Germinal center (tissue), 1 donor: ENCODE results near the gene RAPGEF3.
A peak's percentile ranks its signal among the peaks of the same experiment; 100 is the strongest.

Experiments
- DNase-seq: peaks from one replicate; pipeline ENCODE4 v3.0.0; 2012; ENCODE audit warnings: mixed read lengths, low spot score

RAPGEF3 gene

DNA sequence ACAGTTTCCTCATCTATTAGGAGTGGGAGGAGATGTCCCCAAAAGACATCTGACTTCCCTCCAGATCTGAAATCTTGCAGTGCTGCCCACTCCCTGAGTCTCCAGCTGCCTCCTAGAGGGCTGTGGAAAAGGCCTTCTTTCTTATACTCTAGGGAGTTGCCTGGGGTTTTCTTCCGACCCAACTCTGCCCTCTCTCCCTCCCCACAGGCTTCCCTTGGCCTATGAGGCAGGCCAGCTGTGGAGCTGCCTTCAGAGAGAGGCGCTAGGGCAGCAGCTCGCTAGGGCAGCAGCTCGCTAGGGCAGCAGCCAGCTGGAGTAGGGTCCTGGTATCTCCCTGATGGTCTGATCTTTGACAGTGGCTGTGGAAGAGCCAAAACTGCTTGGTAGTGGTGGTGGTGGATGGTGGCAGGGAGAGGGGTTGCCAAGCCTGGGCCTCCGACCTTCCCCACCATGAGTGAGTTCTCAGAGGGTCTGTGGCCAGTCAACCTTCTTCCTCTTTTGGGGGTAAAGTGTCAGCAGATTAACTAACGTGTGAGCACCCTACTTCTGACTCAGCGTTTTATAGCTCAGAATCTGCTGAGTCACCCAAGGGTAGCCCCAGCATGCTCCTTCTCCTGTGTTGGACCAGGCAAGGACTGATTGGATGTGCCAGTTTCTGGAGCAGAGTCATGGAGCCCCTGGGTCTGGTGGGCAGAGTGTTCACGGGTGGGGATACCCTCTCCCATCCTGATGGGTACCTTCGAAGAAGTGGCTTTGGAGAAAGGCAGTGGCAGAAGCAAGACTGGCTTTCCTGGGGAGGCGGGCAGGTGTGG, 16.6 kb upstream of the RAPGEF3 start:
- no peak for DNase-seq

DNA sequence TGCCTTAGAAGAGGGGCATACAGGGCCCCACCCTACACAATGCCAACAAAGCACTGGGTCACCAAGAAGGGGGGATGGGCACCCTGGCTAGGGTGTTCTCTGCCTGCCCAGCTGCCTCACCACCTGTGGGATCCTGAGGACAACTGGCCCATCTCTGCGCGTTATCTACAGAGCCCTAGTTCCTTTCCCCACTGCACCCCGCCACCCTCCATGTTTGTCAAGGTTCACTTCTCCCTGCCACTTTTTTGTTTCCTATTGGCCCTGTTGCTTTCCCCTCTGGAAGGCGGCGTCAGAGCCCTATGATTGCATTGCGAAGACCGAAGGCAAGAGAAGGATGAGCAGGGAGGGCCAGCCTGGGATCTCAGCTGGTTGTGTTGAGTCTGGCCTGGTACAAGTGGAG, 16.0 kb upstream of the RAPGEF3 start:
- DNase-seq: no peak

DNA sequence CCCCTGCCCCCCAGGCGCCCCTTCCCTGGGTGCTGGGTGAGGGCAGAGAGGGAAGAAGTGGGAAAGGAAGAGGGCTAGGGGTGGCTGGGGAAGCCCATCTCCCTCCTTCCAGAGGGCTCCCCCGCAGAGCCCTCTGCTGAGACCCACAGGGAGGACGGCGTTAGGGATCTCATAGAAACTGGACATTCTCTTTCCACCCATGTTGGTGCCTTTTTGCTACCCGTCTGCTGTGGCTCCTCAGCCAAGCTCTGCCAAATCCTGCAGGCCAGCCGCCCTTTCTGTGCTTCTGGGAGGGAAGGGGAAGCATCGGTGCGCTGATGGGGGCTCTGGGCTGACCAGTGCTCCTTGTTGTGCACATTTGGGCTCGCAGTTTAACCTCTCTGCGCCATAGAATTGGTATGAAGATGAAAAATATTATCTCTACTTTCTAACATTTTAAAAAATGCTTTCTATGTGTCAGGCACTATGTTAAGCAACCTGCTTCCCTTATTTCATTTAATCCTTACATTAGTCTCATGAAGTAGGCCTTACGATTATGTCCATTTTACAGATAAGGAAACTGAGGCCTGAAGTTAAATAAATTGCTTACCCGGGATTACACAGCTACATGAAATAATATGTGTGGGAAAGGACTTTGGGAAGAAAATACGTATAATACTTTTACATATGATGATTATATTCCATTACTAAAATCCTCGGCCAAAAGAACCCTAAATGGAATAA, 15.3 kb upstream of the RAPGEF3 start:
- DNase-seq: no peak

DNA sequence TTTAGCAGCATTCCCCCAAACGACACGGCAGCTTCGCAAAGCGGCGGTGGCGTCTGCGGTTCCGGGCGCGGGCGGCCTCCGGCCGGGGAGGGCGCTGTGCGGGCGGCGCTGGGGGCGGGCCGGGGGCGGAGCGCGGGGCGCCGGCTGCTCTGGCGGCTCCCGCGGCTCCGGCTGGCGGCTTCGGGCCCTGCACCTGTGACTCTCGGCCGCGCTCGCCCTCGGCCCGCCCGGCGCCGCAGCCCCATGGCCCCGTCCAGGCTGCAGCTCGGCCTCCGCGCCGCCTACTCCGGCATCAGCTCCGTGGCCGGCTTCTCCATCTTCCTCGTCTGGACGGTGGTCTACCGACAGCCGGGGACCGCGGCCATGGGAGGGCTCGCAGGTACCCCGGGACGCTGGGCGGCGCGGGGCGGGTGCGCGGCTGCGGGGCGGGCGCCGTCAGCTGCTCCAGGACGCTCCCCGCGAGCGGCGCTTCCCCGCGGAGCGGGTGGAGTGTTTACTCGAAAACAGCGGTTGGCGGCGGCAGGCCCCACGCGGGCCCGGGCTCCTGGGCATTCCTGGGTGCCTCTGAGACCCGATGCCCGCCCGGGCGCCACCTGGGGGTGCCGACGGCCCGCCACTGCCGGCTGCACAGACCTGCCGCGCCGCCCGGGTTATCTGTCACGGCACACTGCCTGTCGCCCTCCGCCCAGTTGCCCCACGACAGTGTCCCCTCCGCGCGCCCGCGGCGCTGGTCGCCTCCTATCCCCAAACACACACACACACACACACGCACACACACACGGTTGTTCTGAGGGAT, 14.6 kb upstream of the RAPGEF3 start, which contains the start of gene SLC48A1:
TSS of gene SLC48A1 (plus strand) at position 177 of the 796 bp plus-strand sequence. CDS start at position 244, 67 bp downstream.
- peak; percentile 95 for DNase-seq

DNA sequence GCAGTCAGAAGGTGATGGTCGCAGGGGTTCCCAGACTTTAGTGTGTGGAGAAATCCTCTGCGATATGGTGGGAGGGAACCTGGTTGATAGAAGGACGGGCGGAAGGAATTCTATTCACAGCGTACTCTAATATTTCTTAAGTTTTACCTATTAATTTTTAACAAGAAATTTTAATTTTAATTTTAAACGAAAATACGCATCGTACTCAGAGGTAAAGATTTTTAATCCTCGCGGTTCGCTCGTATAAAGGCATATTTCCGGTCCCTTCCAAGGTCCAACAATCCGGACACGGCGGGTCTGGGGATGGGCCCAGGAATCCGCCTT, 14.0 kb upstream of the RAPGEF3 start:
- DNase-seq: no peak

DNA sequence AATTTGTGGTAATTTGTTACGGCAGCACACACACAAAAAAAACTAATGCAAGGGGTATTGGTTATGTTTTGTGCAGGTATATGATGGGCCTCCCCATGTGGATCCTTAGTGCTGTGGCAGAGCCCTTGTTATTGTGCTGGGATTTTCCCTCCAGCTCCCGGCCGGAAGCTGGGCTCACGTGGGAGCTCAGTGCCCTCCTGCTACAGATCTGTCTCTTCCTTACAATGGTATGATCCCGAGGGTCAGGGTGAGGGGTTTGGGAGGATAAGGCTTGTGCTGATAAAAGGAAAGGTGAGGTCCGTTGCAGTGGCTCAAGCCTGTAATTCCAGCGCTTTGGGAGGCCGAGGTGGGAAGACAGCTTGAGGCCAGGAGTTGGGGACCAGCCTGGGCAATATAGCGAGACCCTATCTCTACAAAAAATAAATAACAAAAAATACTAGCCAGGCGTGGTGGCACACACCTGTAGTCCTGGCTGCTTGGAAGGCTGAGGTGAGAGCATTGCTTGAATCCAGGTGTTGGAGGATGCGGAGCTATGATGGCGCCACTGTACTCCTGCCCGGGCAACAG, 13.5 kb upstream of the RAPGEF3 start:
- no peak for DNase-seq

DNA sequence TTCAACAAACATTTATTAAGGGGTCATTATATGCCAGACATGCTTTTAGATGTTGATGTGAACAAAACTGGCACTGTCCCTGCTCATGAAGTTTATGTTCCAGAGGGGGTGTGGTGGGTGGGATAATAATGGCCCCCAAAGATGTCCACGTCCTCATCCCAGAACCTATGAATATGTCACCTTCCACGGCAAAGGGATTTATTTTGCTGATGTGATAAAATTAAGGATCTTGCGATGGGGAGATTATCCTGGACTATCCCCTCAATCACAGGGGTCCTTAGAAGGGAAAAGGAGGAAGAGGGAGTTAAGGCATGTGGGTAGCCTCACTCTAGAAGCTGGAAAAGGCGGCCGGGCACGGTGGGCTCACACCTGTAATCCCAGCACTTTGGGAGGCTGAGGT, 12.6 kb upstream of the RAPGEF3 start:
- no peak for DNase-seq

DNA sequence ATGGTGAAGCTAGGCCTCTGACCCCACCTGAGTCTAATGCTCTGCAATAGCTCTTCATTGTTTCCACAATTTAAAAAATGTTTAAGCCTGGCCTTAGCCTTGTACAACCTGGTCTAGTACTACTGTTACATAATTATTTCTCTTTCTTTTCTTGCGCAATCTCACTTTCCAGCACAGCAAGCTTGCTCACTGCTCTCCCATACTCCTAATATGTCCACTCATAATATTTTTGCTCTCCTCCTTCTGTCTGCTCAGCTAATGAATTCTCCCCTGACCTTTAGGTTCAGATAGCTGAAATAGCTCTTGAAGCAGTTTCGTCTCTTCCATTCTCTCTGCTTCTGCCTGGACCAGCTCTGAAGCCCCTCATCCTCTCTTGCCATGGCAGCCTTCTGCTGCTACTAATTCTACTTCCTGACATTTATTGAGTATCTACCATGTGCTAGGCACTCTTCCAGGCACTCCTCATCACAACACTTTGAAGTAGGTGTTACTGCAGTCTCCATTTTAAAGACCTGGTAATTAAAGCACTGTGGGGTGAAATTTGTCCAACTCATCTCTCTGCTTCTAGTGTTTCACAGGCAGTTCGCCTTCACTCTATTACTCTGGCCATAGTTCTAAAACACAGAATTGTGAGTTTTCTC, 11.5 kb upstream of the RAPGEF3 start:
- no peak for DNase-seq

DNA sequence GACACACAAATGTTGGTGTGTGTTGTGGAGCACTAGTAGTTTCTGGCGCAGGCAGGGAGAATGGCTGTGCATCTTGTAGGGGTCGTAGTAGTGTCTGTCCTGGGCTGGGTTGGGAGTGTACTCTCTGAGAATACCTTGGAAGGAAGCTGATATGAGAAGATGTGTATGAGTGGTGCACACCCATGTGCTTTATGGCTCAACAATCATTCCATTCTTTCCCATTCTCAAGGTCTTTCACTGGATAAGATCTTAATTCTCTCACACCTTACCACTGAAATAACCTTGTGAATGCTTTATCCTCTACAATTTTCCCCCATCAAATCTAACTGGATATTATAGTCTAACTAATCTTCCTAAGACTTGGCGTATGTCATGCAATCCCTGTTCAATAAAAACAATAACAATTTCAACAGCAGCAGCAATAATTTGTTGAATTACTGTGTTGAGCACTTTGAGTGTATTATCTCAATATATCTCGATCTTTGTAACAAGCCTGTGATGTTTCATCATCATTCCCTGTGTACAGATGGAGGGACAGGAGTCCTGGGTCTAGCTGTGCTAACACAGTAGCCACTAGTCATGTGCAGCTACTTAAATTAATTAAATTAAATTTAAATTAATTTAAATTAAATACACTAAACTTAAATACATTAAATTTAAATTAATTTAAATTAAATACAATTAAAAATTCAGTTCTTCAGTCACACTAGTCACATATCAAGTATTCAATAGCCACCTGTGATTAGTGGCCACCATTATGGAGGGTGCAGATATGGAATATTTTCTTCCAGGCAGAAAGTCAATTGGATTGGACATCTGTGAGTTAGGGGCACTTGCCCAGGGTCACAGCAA, 10.8 kb upstream of the RAPGEF3 start:
- no peak for DNase-seq

DNA sequence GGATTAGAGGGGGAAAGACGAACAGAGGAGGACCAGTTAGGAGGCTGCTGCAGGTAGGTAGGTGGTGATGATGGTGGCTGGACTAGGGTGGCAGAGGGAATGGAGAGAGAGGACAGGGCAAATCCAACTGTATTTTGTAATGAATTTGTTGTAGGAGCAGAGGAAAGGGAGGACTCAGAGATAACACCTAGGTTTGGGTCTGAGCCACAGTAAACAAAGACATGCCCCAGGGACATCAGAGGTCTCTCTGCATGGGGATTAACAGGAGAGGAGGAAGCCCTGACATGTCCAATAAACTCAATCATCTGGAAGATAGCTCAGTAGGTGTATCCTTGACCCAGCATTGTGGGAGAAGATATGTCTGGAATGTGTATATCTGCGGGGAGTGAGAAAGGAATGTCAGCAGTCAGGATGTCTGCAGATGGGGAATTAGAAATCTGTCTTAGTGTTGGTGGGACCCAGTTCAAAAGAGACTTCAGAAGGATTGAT, 9.7 kb upstream of the RAPGEF3 start:
- no peak for DNase-seq

DNA sequence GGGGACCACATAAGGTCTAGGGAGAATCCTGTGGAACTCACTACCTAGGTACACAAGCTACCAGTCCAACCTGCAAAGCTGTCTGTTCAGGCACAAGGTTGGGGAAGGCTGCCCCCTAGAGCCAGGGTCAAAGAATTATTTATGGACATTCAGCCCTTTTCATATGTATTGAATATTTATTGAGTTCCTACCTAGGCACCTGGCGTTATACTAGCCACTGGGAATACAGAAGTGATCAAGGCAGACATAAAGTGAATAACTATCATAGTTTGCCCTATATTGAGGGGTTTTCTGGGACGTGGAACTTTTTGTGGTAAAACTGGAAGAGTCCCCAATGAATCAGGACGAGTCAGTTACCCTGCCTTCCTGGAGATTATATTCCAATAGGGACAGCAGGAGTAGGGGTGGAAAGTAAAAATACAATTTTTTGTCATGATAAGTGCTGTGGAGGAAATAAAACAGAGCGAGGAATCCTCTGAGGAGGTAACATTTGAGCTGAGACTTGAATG, 8.6 kb upstream of the RAPGEF3 start:
- DNase-seq: peak; percentile 57

DNA sequence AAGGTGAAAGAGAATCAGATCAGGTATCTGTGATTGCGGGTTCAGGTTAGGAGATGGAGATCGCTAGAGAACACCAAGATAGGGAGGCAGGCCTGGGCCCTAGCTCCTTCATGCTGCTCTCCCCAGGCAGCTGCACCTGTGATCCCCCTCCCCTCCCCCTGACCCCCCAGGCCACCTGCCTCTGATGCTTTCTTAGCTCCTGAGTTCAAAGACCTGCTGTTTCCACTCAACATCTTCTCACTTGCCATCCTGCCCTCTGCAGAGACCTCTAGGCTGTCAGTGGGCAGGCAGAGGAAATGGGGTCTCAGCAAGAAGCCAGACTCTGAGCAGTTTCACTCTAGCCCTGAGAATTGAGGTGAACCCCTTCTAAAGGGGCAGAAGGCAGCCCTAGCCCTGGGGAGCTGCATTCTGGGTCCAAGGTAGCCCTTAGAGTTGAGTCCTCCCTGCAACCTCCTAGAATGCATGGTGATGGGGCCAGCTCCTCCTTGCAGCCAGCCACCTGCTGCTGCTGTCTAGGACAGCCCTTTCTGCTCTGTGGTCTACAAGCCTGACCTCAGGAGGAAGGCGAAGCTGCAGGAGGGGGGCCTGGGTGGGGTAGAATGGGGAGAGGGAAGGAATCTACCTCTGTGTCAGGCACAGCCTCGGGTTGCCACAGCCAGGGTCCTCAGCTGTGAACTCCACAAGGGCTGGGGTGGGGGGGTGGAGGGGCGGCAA, 8.0 kb upstream of the RAPGEF3 start:
- DNase-seq: no peak

DNA sequence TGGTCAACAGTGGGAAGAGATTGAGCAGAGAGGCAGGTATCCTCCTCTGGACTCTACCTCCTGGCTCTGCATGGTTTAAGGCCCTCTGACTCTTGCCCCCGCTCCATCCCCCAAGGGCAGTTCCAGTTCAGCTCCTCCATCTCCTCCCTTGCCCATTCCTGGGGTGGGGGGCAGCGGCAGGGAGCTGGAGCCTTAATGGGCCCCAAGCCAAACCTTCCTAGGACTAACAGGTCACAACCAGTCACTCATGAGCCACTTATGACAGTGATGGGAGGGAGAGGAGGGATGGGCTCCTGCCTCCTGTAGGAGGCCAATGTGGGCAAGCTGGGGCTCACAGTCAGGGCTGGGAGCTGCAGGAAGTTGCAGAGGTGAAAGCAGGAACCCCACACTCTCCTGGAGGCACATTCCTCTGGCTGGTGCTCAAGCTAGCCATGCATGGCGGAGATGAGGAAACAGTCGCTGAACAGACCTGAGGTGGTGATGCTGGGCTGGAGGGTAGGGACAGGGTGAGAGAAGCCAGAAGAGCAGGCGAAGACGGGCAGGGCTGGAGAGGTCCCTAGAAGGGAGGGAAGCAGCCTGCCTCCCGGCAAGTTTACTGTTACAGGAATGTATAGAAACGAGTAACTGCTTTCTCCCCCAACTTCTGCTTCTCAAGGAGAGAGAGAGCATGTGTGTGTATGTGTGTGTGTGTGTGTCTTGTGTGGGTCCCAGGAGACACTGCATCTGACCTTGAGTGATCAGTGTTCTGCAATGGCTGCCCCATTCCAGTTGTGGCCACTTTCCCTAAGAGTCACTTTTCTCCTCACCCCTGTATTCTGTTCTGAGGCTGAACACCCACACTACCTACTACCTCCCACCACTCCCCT, 5.0 kb upstream of the RAPGEF3 start:
- DNase-seq: no peak

DNA sequence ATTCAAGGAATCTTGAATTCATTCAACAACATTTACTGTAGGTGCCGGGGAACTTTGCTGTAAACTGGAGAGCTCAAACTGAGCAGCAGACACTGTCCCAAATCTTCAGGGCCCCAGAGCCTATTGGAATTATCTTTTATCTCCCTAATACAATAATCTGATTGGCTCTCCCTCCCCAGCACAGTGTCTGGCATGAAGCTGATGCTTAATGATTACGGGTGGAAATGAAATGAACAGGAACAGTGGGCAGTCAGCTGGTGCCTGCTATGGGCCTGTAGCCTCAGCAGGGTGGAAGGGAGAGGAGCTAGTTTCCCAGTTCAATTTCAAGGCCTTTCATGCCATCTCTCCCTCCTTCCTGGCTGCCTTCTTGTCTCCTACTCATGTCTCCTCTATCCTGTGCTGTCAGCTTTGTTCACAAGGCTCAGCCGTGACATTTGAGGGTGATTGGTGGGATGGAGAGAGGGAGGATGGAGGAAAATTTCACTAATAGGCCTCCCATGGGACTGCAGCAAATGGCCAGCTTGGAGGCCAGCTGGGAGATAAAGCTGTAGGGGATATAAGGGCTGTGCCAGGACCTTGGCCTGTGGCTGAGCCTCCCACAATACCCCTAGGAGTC, 4.3 kb upstream of the RAPGEF3 start:
- DNase-seq: no peak

DNA sequence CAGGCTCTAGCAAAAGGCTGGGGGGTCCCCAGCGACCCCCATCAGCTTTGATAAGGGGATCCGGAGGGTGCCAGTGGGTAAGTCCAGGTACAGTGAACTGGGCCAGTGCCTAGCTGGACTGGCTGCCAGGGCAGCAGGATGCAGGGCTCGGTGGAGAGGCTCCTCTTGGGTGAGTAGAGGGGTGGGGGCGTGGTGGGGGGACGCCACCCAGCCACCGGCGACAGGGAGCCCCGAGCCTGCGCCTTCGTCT, 171 bp downstream of the RAPGEF3 start:
- DNase-seq: no peak

DNA sequence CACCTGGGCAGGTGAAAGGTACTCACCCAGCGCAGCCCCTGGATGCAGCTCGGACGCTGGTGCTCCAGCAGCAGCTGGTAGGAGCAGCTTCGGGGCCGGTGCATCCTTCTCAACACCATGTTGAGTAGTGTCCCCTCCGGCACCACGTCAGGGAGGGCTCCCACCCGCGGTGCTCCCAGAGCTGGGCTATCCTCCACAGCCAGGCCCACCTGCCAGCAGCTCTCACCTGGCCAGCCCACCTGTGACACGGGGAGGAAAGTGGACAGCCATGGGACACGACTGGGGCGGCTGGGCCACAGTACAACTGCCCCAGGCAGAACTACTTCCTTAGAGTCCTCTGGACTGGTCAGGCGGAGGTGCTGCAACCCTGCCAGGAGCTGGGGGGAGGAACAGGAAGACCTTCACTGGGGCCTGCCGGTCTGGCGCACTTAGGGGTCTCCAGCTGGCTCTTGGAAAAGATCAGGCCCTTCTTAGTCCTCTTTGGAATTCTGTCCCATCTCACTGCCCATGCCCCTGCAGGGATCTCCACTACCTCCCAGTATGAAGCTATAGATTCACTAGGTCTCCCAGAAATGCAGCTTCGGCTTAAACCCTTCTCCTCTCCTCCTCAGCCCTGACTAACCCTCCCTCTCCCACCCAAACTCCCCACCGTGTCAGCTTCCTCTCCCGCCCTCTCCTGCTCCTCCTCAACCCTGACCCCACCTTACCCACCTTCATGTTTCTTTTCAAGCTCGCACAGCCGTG, 668 bp downstream of the RAPGEF3 start:
- no peak for DNase-seq

DNA sequence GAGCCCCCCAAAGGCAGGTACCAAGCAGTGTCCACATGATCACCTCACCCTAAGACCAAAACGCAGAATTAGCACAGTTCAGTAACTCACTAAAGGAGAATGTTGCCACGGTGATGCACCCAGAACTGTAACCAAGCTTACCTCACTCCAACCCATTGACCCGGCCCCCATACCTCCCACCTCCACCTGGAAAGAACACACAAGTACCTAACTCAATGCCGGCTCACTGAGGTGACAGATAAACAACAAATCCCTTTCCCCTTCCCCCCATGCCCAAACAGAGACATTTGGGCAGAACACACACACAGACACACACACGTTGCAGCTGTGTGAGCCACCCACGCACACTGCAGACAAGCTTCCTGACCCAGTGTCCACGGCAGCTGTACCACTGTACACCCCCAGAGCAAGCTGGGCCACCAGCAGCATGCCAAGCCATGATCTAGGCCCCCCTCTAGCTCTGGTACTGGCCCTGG, 1.3 kb downstream of the RAPGEF3 start:
- no peak for DNase-seq
